Adrenal gland (tissue), 12 donors: ENCODE measurements around the gene AFP. TPM values are rescaled to one million over a fixed set of nuclear protein-coding genes. Genes with fewer than 3 reads are reported as not detected.

Experiments used
- DNase-seq, 7 donors: peaks; one replicate each; pipeline ENCODE4 v3.0.0-alpha.2; 2019 to 2020
- H3K27ac ChIP-seq, 5 donors: fragments of 200-600 bp; sonication (generic) in 4 of 5; 1 replicate in 3 of 5; 2 replicates in 2 of 5; pipeline versions ENCODE4 v1.5.1 to v1.8.0; 2016 to 2020; ENCODE audit warnings: mild to moderate bottlenecking in 1 of 5
- H3K27me3 ChIP-seq: fragments of 200-600 bp; 2 replicates; pipeline ENCODE4 v1.8.0; 2021
- H3K36me3 ChIP-seq, 2 donors: fragments of 200-600 bp; replicated peaks in 1 of 2; 1 replicate in 1 of 2; 2 replicates in 1 of 2; pipeline versions ENCODE4 v1.5.1 to v1.8.0; 2018 to 2022
- H3K4me1 ChIP-seq, 2 donors: fragments of 200-600 bp; replicated peaks in 1 of 2; 1 replicate in 1 of 2; 2 replicates in 1 of 2; pipeline versions ENCODE4 v1.5.1 to v1.8.0; 2018 to 2021
- H3K4me3 ChIP-seq, 4 donors: fragments of 200-600 bp; sonication (generic) in 3 of 4; one replicate each; pipeline ENCODE4 v1.5.1; 2016 to 2018
- H3K9me3 ChIP-seq, 3 donors: fragments of 200-600 bp; sonication (generic) in 1 of 3; replicated peaks in 1 of 3; 1 replicate in 2 of 3; 2 replicates in 1 of 3; pipeline versions ENCODE4 v1.5.1 to v1.8.0; 2016 to 2021
- CTCF ChIP-seq, 6 experiments: fragments of 450-650 bp in 4 of 6; fragments of 200-600 bp in 2 of 6; sonication (generic) in 1 of 6; IDR thresholded peaks; 1 replicate in 5 of 6; 2 replicates in 1 of 6; pipeline versions ENCODE4 v1.5.1 to v1.8.0; 2016 to 2021; ENCODE audit warnings: antibody characterized with exemption in 6 of 6, mild to moderate bottlenecking in 2 of 6, moderate library complexity in 1 of 6
- POLR2A ChIP-seq, 2 donors: fragments of 450-650 bp; IDR thresholded peaks; one replicate each; pipeline ENCODE4 v1.6.1; 2017; ENCODE audit warnings: antibody characterized with exemption in 2 of 2, mild to moderate bottlenecking in 2 of 2, moderate library complexity in 1 of 2
- WGBS, 4 donors: extraction: QIAGEN DNeasy Blood & Tissue Kit in 2 of 4; methylation state at CpG; one replicate each; pipeline versions ENCODE4 v1.1.5 to v1.1.7; 2013 to 2017; 5-methylcytosine and 5-hydroxymethylcytosine counted together
- intact Hi-C, 2 donors: fragments of 100-400 bp; cut with DNase I; formaldehyde crosslinking; loops; one replicate each; pipeline versions ENCODE4 v1.14.1 to v1.15.0; 2022 to 2023
- polyA plus RNA-seq, 3 donors: library from polyadenylated mRNA; stranded (reverse); fragments of 200-250 nt in 2 of 3; fragments of 350-450 nt in 1 of 3; fragmentation: Illumina TruSeq in 1 of 3; extraction: RNeasy Lipid Tissue Mini Kit (QIAGEN cat#74804) in 1 of 3; gene quantifications; one replicate each; pipeline ENCODE4 v1.2.3, GENCODE V29; 2013 to 2014
- total RNA-seq, 9 donors: library from RNA; depleted of rRNA in 4 of 9; stranded (reverse); fragments of >200 nt in 4 of 9; fragments of 120-200 nt in 1 of 9; fragmentation: NEBNext Ultra II Directional in 1 of 9; extraction: Animal tissue kit (Norgen Biotek cat#: 25700) in 1 of 9; gene quantifications; one replicate each; pipeline versions ENCODE4 v1.1.0 to v1.2.4, GENCODE V29; 2013 to 2023
- donor health status: healthy with polysubstance abuse.
- donor health status: Bipolar disorder and iron deficiency.
- donor health status: DM: yes; HTN: yes; CAD: no.
- donor health status: DM: no; HTN: no; CAD: no.
- donor health status: DM: no; HTN: no; CAD: no.
- donor health status: DM: yes; HTN: yes; CAD: no.

AFP gene
- total and polyA plus RNA-seq, 12 donors: 0.16 to 2.3 (median 1.0) TPM; not detected in 5

GRCh38 chr4:73440653-73441052, 4.6 kb downstream of the AFP start:
- intact Hi-C loops: no loop called here
- WGBS, 4 donors: 87 to 97% (median 89%) methylated on average over 3 of the region's 3 CpGs
- no peaks in the 10 kb centered on the region for H3K36me3 ChIP-seq
- no peak for DNase-seq
- TF ChIP-seq CTCF (IDR thresholded peaks at IDR 0.05) (no peak), POLR2A (IDR thresholded peaks at IDR 0.05) (no peak)
- no peaks in the 10 kb centered on the region for H3K27me3 ChIP-seq
- H3K4me3 ChIP-seq: no peak overlapping the region
- no peaks in the 10 kb centered on the region for H3K9me3 ChIP-seq
- H3K4me1 ChIP-seq: no peaks in the 10 kb centered on the region
- H3K27ac ChIP-seq: no peak overlapping the region

- intact Hi-C loops: no loop called here
- H3K27ac ChIP-seq: no peak overlapping the region
- no peaks in the 10 kb centered on the region for H3K27me3 ChIP-seq
- H3K4me1 ChIP-seq: no peaks in the 10 kb centered on the region
- H3K36me3 ChIP-seq: no peaks in the 10 kb centered on the region
- TF ChIP-seq CTCF (IDR thresholded peaks at IDR 0.05): no peak
- no peak for TF ChIP-seq POLR2A (IDR thresholded peaks at IDR 0.05)
- WGBS, 4 donors: 57 to 68% (median 58%) methylated on average over 5 of the region's 5 CpGs
- H3K4me3 ChIP-seq: no peak overlapping the region
- DNase-seq: no peak
- H3K9me3 ChIP-seq: no peaks in the 10 kb centered on the region
Observed at GRCh38 chr4:73442275-73442674, 6.3 kb downstream of the AFP start.

- no peak for TF ChIP-seq CTCF (IDR thresholded peaks at IDR 0.05)
- no peaks in the 10 kb centered on the region for H3K9me3 ChIP-seq
- H3K4me1 ChIP-seq: no peaks in the 10 kb centered on the region
- WGBS, 4 donors: 52 to 75% (median 71%) methylated on average over 3 of the region's 3 CpGs
- no peaks in the 10 kb centered on the region for H3K27me3 ChIP-seq
- intact Hi-C loops: no loop called here
- no peak for DNase-seq
- H3K27ac ChIP-seq: no peak overlapping the region
- no peaks in the 10 kb centered on the region for H3K36me3 ChIP-seq
- H3K4me3 ChIP-seq: no peak overlapping the region
Observed at GRCh38 chr4:73443224-73443623, 7.2 kb downstream of the AFP start.

GRCh38 chr4:73445383-73446335, 9.6 kb downstream of the AFP start:
- Histone ChIP-seq H3K27ac (no peak overlapping the region), H3K4me1 (no peaks in the 10 kb centered on the region), H3K36me3 (no peaks in the 10 kb centered on the region), H3K4me3 (no peak overlapping the region), H3K9me3 (no peaks in the 10 kb centered on the region), H3K27me3 (peaks cover 5% of the 10 kb centered on the region)
- no peak for DNase-seq
- intact Hi-C loops: no loop called here
- 77 to 86% (median 79%) methylated on average over 7 of the region's 7 CpGs for WGBS, 4 donors
- TF ChIP-seq CTCF (IDR thresholded peaks at IDR 0.05) (no peak), POLR2A (IDR thresholded peaks at IDR 0.05) (no peak)
